HepG2 (cell line): Measurements from ENCODE around the gene OR13J1. TPM values are rescaled to one million over a fixed set of nuclear protein-coding genes. Genes with fewer than 3 reads are reported as not detected.

Experiments used
- ELF1 ChIP-seq: sonication (generic); formaldehyde crosslinking; IDR thresholded peaks from 2 replicates; pipeline ENCODE4 v1.4.0; 2020; ENCODE audit warnings: missing genetic modification reagents
- HBP1 ChIP-seq: IDR thresholded peaks from 2 replicates; pipeline ENCODE4 v1.6.1; 2016; ENCODE audit warnings: low read depth, control low read depth
- HNF1A ChIP-seq, 2 experiments: sonication (generic) in 1 of 2; formaldehyde crosslinking in 1 of 2; IDR thresholded peaks; 2 replicates each; pipeline versions ENCODE4 v1.4.0 to v1.6.1; 2016 to 2020; ENCODE audit warnings: borderline replicate concordance in 1 of 2, low read depth in 1 of 2, mild to moderate bottlenecking in 1 of 2, missing genetic modification reagents in 1 of 2
- ZNF609 ChIP-seq: sonication (generic); formaldehyde crosslinking; IDR thresholded peaks from 2 replicates; pipeline ENCODE4 v1.4.0; 2020; ENCODE audit warnings: mild to moderate bottlenecking, missing genetic modification reagents, borderline replicate concordance
- ZNF652 ChIP-seq: IDR thresholded peaks from 2 replicates; pipeline ENCODE4 v1.6.1; 2016; ENCODE audit warnings: low read depth, borderline replicate concordance
- ZNF720 ChIP-seq: sonication (generic); formaldehyde crosslinking; IDR thresholded peaks from 2 replicates; pipeline ENCODE4 v1.4.0; 2020; ENCODE audit warnings: missing genetic modification reagents
- ZNF747 ChIP-seq: sonication (generic); formaldehyde crosslinking; IDR thresholded peaks from 2 replicates; pipeline ENCODE4 v1.8.1; 2023; ENCODE audit warnings: missing genetic modification reagents, mild to moderate bottlenecking, borderline replicate concordance
- polyA plus RNA-seq, 8 experiments: library from polyadenylated mRNA; depleted of rRNA in 3 of 8; stranded (reverse) in 7 of 8; unstranded in 1 of 8; fragments of >200 nt; fragmentation: Illumina TruSeq in 4 of 8; extraction: Trizol in 4 of 8; gene quantifications; 2 replicates each; pipeline versions ENCODE4 v1.2.1 to v1.2.3, GENCODE V29; 2011 to 2016; ENCODE audit warnings: low read depth in 4 of 8, missing spikeins in 1 of 8, mixed read lengths in 1 of 8; ENCODE audit not compliant: insufficient read depth in 1 of 8
- total RNA-seq, 5 experiments: library from RNA; depleted of rRNA; stranded (reverse); fragments of >200 nt; fragmentation: Illumina TruSeq; extraction: Trizol; gene quantifications; 2 replicates each; pipeline ENCODE4 v1.2.3, GENCODE V29; 2016; ENCODE audit warnings: low read depth in 1 of 5
- TF ChIP-seq, protein P1 (sequence below): sonication (generic); formaldehyde crosslinking; IDR thresholded peaks from 2 replicates; pipeline ENCODE4 v1.4.0; 2020; ENCODE audit warnings: missing genetic modification reagents
- TF ChIP-seq, protein P2 (sequence below): sonication (generic); formaldehyde crosslinking; IDR thresholded peaks from 2 replicates; pipeline ENCODE4 v1.8.0; 2022; ENCODE audit warnings: missing genetic modification reagents, mild to moderate bottlenecking, borderline replicate concordance

OR13J1 gene
- total and polyA plus RNA-seq, 2 of the 13 experiments (the other 11 are each of a cell fraction or from before 2014, with no cell fraction given) = not detected

GRCh38 chr9:35834260-35835215 is 35.7 kb downstream of the OR13J1 start (continued):
- no peak for TF ChIP-seq HBP1 (CRISPR knock-in tag)
- peak; percentile 55; the same call in 1 of the 2 replicates for TF ChIP-seq ZNF609 (CRISPR knock-in tag)
- TF ChIP-seq, protein P1, sequence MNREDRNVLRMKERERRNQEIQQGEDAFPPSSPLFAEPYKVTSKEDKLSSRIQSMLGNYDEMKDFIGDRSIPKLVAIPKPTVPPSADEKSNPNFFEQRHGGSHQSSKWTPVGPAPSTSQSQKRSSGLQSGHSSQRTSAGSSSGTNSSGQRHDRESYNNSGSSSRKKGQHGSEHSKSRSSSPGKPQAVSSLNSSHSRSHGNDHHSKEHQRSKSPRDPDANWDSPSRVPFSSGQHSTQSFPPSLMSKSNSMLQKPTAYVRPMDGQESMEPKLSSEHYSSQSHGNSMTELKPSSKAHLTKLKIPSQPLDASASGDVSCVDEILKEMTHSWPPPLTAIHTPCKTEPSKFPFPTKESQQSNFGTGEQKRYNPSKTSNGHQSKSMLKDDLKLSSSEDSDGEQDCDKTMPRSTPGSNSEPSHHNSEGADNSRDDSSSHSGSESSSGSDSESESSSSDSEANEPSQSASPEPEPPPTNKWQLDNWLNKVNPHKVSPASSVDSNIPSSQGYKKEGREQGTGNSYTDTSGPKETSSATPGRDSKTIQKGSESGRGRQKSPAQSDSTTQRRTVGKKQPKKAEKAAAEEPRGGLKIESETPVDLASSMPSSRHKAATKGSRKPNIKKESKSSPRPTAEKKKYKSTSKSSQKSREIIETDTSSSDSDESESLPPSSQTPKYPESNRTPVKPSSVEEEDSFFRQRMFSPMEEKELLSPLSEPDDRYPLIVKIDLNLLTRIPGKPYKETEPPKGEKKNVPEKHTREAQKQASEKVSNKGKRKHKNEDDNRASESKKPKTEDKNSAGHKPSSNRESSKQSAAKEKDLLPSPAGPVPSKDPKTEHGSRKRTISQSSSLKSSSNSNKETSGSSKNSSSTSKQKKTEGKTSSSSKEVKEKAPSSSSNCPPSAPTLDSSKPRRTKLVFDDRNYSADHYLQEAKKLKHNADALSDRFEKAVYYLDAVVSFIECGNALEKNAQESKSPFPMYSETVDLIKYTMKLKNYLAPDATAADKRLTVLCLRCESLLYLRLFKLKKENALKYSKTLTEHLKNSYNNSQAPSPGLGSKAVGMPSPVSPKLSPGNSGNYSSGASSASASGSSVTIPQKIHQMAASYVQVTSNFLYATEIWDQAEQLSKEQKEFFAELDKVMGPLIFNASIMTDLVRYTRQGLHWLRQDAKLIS = no peak
- peak; percentile 58 for TF ChIP-seq ELF1 (CRISPR knock-in tag)
- TF ChIP-seq HNF1A (IDR thresholded peaks at IDR 0.05; ENCODE audit: low read depth) = 0 out of 2 replicates have a peak, but pooled peaks have one; percentile 25
- no peak for TF ChIP-seq HNF1A (CRISPR knock-in tag; IDR thresholded peaks at IDR 0.05; ENCODE audit: borderline replicate concordance)
- TF ChIP-seq ZNF652 = no peak
- TF ChIP-seq, protein P2, sequence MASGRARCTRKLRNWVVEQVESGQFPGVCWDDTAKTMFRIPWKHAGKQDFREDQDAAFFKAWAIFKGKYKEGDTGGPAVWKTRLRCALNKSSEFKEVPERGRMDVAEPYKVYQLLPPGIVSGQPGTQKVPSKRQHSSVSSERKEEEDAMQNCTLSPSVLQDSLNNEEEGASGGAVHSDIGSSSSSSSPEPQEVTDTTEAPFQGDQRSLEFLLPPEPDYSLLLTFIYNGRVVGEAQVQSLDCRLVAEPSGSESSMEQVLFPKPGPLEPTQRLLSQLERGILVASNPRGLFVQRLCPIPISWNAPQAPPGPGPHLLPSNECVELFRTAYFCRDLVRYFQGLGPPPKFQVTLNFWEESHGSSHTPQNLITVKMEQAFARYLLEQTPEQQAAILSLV = no peak
- TF ChIP-seq ZNF720 (CRISPR knock-in tag) = no peak
- TF ChIP-seq ZNF747 (CRISPR knock-in tag) = no peak
